Neural cell (in vitro differentiated cells): ENCODE data around the gene AVPI1.

Source experiments
- EP300 ChIP-seq: fragments of 450-650 bp; conservative IDR thresholded peaks from 2 replicates; pipeline ENCODE4 v1.6.1; 2014; ENCODE audit warnings: antibody characterized with exemption, mild to moderate bottlenecking, moderate library complexity; ENCODE audit not compliant: poor library complexity, severe bottlenecking
- EZH2 ChIP-seq: fragments of 200-600, 300-800 bp; shearing (Covaris generic), sonication (generic); IDR thresholded peaks from 2 replicates; pipeline ENCODE4 v1.6.1; 2014; ENCODE audit warnings: antibody characterized with exemption, low read length, borderline replicate concordance, mild to moderate bottlenecking; ENCODE audit not compliant: insufficient read depth, poor library complexity, severe bottlenecking
- RAD21 ChIP-seq: fragments of 450-650 bp; conservative IDR thresholded peaks from 2 replicates; pipeline ENCODE4 v1.6.1; 2014; ENCODE audit warnings: antibody characterized with exemption, mild to moderate bottlenecking, moderate library complexity
- TAF1 ChIP-seq: IDR thresholded peaks from 2 replicates; pipeline ENCODE4 v1.6.1; 2012; ENCODE audit warnings: low read depth
- TF ChIP-seq, protein P1 (sequence below): fragments of 450-650 bp; IDR thresholded peaks from 2 replicates; pipeline ENCODE4 v1.5.1; 2014; ENCODE audit warnings: antibody characterized with exemption, mild to moderate bottlenecking, moderate library complexity; ENCODE audit not compliant: poor library complexity, severe bottlenecking

DNA sequence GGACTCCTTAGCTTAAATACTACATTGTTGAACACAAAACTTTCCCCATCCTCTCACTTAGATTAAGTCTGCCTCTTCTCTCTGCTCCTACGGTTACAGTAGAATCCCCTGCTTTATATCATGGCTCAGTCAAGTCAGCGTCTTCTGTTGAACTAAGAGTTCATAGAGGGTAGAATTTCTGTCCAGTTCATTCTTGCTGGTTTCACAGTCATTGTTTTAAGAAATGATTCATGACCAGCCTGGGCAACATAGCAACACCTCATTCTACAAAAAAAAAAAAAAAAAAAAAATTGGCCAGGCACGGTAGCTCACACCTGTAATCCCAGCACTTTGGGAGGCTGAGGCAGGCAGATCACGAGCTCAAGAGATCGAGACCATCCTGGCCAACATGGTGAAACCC is 46.2 kb upstream of the AVPI1 start:
- TF ChIP-seq, protein P1, sequence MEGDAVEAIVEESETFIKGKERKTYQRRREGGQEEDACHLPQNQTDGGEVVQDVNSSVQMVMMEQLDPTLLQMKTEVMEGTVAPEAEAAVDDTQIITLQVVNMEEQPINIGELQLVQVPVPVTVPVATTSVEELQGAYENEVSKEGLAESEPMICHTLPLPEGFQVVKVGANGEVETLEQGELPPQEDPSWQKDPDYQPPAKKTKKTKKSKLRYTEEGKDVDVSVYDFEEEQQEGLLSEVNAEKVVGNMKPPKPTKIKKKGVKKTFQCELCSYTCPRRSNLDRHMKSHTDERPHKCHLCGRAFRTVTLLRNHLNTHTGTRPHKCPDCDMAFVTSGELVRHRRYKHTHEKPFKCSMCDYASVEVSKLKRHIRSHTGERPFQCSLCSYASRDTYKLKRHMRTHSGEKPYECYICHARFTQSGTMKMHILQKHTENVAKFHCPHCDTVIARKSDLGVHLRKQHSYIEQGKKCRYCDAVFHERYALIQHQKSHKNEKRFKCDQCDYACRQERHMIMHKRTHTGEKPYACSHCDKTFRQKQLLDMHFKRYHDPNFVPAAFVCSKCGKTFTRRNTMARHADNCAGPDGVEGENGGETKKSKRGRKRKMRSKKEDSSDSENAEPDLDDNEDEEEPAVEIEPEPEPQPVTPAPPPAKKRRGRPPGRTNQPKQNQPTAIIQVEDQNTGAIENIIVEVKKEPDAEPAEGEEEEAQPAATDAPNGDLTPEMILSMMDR: no peak
- TF ChIP-seq EZH2 (no peak), TAF1 (no peak), RAD21 (no peak), EP300 (no peak)
